NB4 (cell line): ENCODE data around the gene CADPS.

ENCODE experiments used
- MYC ChIP-seq: IDR thresholded peaks from 2 replicates; pipeline ENCODE4 v1.6.1; 2011; ENCODE audit warnings: low read depth, low read length
- POLR2A ChIP-seq: IDR thresholded peaks from 2 replicates; pipeline ENCODE4 v1.6.1; 2011; ENCODE audit warnings: mild to moderate bottlenecking; ENCODE audit not compliant: insufficient read length; ENCODE audit errors: extremely low read depth
- TF ChIP-seq, protein P1 (sequence below): IDR thresholded peaks from one replicate; pipeline ENCODE4 v1.5.1; 2012; ENCODE audit warnings: low read depth, low read length
- TF ChIP-seq, protein P2 (sequence below): IDR thresholded peaks from 2 replicates; pipeline ENCODE4 v1.6.1; 2011; ENCODE audit warnings: low read depth, low read length

DNA sequence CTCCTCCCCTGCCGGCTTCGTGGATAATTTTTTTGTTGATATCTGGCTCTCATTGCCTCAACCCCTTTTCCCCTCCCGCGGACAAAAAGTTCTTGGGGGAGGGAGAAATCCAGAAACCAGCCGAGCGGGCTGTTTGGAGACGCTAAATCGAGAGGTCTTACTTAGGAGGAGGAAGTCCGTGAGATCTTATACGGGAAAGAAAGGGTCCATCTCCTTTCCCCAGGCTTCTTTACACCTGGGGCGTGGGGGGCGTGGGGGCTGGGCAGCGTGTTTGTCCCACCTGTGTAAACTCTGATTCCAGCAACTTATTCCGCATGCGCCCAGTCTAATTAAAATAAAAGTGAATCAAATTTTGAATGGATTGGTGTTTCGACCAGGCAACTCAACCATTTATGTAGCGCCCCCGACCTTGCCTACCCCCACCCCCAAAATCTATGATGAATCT is 364 bp upstream of the CADPS start:
- TF ChIP-seq POLR2A (no peak), MYC (no peak)
- TF ChIP-seq, protein P1, sequence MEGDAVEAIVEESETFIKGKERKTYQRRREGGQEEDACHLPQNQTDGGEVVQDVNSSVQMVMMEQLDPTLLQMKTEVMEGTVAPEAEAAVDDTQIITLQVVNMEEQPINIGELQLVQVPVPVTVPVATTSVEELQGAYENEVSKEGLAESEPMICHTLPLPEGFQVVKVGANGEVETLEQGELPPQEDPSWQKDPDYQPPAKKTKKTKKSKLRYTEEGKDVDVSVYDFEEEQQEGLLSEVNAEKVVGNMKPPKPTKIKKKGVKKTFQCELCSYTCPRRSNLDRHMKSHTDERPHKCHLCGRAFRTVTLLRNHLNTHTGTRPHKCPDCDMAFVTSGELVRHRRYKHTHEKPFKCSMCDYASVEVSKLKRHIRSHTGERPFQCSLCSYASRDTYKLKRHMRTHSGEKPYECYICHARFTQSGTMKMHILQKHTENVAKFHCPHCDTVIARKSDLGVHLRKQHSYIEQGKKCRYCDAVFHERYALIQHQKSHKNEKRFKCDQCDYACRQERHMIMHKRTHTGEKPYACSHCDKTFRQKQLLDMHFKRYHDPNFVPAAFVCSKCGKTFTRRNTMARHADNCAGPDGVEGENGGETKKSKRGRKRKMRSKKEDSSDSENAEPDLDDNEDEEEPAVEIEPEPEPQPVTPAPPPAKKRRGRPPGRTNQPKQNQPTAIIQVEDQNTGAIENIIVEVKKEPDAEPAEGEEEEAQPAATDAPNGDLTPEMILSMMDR, result no peak
- TF ChIP-seq, protein P2, sequence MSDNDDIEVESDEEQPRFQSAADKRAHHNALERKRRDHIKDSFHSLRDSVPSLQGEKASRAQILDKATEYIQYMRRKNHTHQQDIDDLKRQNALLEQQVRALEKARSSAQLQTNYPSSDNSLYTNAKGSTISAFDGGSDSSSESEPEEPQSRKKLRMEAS, result no peak
